GM23338 (cell line): ENCODE results near the gene TRMT44. TPM values are rescaled to one million over a fixed set of nuclear protein-coding genes. Genes with fewer than 3 reads are reported as not detected.
A peak's percentile ranks its signal among the peaks of the same experiment; 100 is the strongest.

Source experiments
- ATAC-seq: fragments of 200-7000 bp; cut with Tn5 transposase; 3 replicates; pipeline ENCODE4 v1.9.1; 2020
- DNase-seq: peaks from one replicate; pipeline ENCODE4 v3.0.0-alpha.2; 2015; ENCODE audit warnings: low spot score
- H2AFZ ChIP-seq: fragments of 200-600 bp; sonication (generic); 2 replicates; pipeline ENCODE4 v1.8.0; 2016; ENCODE audit warnings: antibody characterized with exemption, mild to moderate bottlenecking, moderate library complexity
- H3F3A ChIP-seq: fragments of 200-600 bp; sonication (generic); replicated peaks from 2 replicates; pipeline ENCODE4 v1.8.0; 2017; ENCODE audit warnings: antibody characterized with exemption, mixed run types, low read depth
- H3K27ac ChIP-seq: fragments of 200-600 bp; sonication (generic); 2 replicates; pipeline ENCODE4 v1.6.1; 2016; ENCODE audit warnings: low read depth
- H3K27me3 ChIP-seq: fragments of 200-600 bp; sonication (generic); 2 replicates; pipeline ENCODE4 v1.8.0; 2016; ENCODE audit warnings: mild to moderate bottlenecking, mixed run types, moderate library complexity; ENCODE audit not compliant: insufficient read depth
- H3K36me3 ChIP-seq: fragments of 200-600 bp; sonication (generic); 2 replicates; pipeline ENCODE4 v1.8.0; 2016; ENCODE audit warnings: mild to moderate bottlenecking; ENCODE audit not compliant: insufficient read depth
- H3K4me1 ChIP-seq: fragments of 200-600 bp; sonication (generic); 2 replicates; pipeline ENCODE4 v1.8.0; 2016; ENCODE audit warnings: mild to moderate bottlenecking, moderate library complexity; ENCODE audit not compliant: insufficient read depth
- H3K4me2 ChIP-seq: fragments of 200-600 bp; sonication (generic); 2 replicates; pipeline ENCODE4 v1.7.1; 2017; ENCODE audit warnings: mixed run types
- H3K4me3 ChIP-seq: fragments of 200-600 bp; sonication (generic); 2 replicates; pipeline ENCODE4 v1.6.1; 2016; ENCODE audit warnings: mixed run types
- H3K79me2 ChIP-seq: fragments of 200-600 bp; sonication (generic); replicated peaks from 2 replicates; pipeline ENCODE4 v1.8.0; 2017; ENCODE audit warnings: mild to moderate bottlenecking; ENCODE audit not compliant: insufficient read depth
- H3K9me2 ChIP-seq: fragments of 200-600 bp; sonication (generic); 2 replicates; pipeline ENCODE4 v1.8.0; 2017; ENCODE audit not compliant: insufficient read depth
- H4K20me1 ChIP-seq: fragments of 200-600 bp; sonication (generic); replicated peaks from 2 replicates; pipeline ENCODE4 v1.8.0; 2017; ENCODE audit warnings: mild to moderate bottlenecking; ENCODE audit not compliant: insufficient read depth
- H3K27ac Mint-ChIP-seq: 2 replicates; pipeline ENCODE4 v1.8.0; 2020; ENCODE audit warnings: inconsistent platforms, mild to moderate bottlenecking, moderate library complexity, mixed read lengths
- H3K27me3 Mint-ChIP-seq: 3 replicates; pipeline ENCODE4 v1.8.0; 2022; ENCODE audit warnings: low read depth, mild to moderate bottlenecking, moderate library complexity, mixed read lengths, inconsistent platforms; ENCODE audit not compliant: insufficient read depth, poor library complexity
- H3K36me3 Mint-ChIP-seq: 3 replicates; pipeline ENCODE4 v1.8.0; 2021; ENCODE audit warnings: low read depth, mild to moderate bottlenecking, inconsistent platforms, moderate library complexity, mixed read lengths
- H3K4me1 Mint-ChIP-seq: 3 replicates; pipeline ENCODE4 v1.8.0; 2020; ENCODE audit warnings: mild to moderate bottlenecking, inconsistent platforms, mixed read lengths
- H3K4me3 Mint-ChIP-seq: 3 replicates; pipeline ENCODE4 v1.8.0; 2021; ENCODE audit warnings: moderate library complexity, mild to moderate bottlenecking, inconsistent platforms, mixed read lengths
- H3K9me3 Mint-ChIP-seq: 3 replicates; pipeline ENCODE4 v1.8.0; 2020; ENCODE audit warnings: moderate library complexity, mild to moderate bottlenecking, inconsistent platforms, mixed read lengths
- CREB1 ChIP-seq: fragments of 250-450 bp; sonication (Bioruptor Pico); IDR thresholded peaks from 2 replicates; pipeline ENCODE4 v1.5.0; 2020; ENCODE audit warnings: low read depth, mild to moderate bottlenecking, moderate library complexity
- EZH2 ChIP-seq: fragments of 200-600 bp; sonication (generic); IDR thresholded peaks from one replicate; pipeline ENCODE4 v1.8.0; 2017; ENCODE audit warnings: antibody characterized with exemption, mild to moderate bottlenecking, low read depth; ENCODE audit not compliant: unreplicated experiment
- EZH2phosphoT487 ChIP-seq: fragments of 200-600 bp; sonication (generic); IDR thresholded peaks from one replicate; pipeline ENCODE4 v1.8.1; 2018; ENCODE audit warnings: antibody characterized with exemption; ENCODE audit not compliant: unreplicated experiment
- JUNB ChIP-seq: IDR thresholded peaks from one replicate; pipeline ENCODE4 v1.6.1; 2016; ENCODE audit warnings: antibody characterized with exemption; ENCODE audit not compliant: unreplicated experiment
- NANOG ChIP-seq: IDR thresholded peaks from 2 replicates; pipeline ENCODE4 v1.6.1; 2016; ENCODE audit warnings: antibody characterized with exemption, borderline replicate concordance
- POLR2AphosphoS5 ChIP-seq: IDR thresholded peaks from 2 replicates; pipeline ENCODE4 v1.6.1; 2016; ENCODE audit warnings: antibody characterized with exemption, low read depth
- STAT1 ChIP-seq: IDR thresholded peaks from one replicate; pipeline ENCODE4 v1.6.1; 2016; ENCODE audit warnings: antibody characterized with exemption; ENCODE audit not compliant: unreplicated experiment
- ZNF114 ChIP-seq: fragments of 250-450 bp; sonication (Bioruptor Pico); IDR thresholded peaks from 2 replicates; pipeline ENCODE4 v1.5.0; 2020; ENCODE audit warnings: mild to moderate bottlenecking, moderate library complexity
- ZNF331 ChIP-seq: fragments of 250-450 bp; sonication (Bioruptor Pico); IDR thresholded peaks from 2 replicates; pipeline ENCODE4 v1.5.0; 2020; ENCODE audit warnings: low read depth, mild to moderate bottlenecking, moderate library complexity
- polyA plus RNA-seq: library from polyadenylated mRNA; unstranded; fragments of >200 nt; fragmentation: Nextera tagmentation; extraction: Ambion mirVana; gene quantifications from 2 replicates; pipeline ENCODE4 v1.2.1, GENCODE V29; 2016
- total RNA-seq: library from RNA; depleted of rRNA; stranded (reverse); fragments of >200 nt; shearing (Covaris generic); gene quantifications from 2 replicates; pipeline ENCODE4 v1.2.3, GENCODE V29; 2014
- TF ChIP-seq, protein P1 (sequence below): fragments of 250-450 bp; sonication (Bioruptor Pico); IDR thresholded peaks from 2 replicates; pipeline ENCODE4 v1.5.0; 2020; ENCODE audit warnings: mild to moderate bottlenecking, moderate library complexity
- TF ChIP-seq, protein P2 (sequence below): IDR thresholded peaks from 2 replicates; pipeline ENCODE4 v1.6.1; 2016; ENCODE audit warnings: antibody characterized with exemption
- TF ChIP-seq, protein P3 (sequence below): IDR thresholded peaks from one replicate; pipeline ENCODE4 v1.6.1; 2018; ENCODE audit warnings: antibody characterized with exemption; ENCODE audit not compliant: unreplicated experiment
- TF ChIP-seq, protein P4 (sequence below), 2 experiments: fragments of 200-600 bp in 1 of 2; sonication (generic) in 1 of 2; conservative IDR thresholded peaks; 2 replicates each; pipeline versions ENCODE4 v1.5.1 to v1.6.1; 2016 to 2017; ENCODE audit warnings: antibody characterized with exemption in 2 of 2, low read depth in 2 of 2, mild to moderate bottlenecking in 2 of 2, moderate library complexity in 1 of 2

Gene TRMT44
- total and polyA plus RNA-seq, 2 experiments from 2014 or later = 10.3 to 49.8 TPM

DNA sequence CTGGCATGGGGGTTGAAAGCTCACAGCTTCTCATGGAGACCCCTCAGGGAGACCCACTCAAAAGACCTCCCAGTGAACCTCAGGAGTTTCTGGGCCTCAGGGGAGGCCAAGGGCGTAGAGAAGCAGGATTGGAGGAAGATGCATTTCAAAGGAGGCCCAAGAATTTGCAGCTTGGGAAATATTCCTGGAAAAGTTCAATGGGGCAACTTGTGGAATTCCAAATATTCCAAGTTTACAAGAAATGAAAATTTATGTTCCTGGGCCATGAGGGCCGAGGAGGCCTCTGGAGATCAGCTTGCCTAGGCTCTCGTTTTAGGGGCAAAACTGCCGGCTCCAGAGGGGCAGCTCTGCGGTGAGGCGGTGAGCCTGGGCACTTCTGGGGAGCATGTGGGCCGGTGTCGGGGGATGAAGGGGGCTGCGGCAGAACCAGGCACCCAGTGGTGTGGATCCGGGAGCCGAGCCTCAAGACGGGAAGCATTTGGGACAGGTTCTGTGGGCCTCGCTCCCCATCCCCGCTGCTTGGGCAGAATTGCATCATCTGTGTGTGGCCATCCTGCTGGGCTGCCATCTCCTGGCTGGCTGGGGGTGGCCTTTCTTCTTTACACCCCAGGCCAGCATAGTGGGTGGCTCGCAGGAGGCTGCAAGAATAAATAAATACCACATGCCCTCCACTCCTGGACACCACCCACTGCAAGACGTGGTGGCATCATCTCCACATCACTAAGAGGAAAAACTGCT lies 85.0 kb downstream of the TRMT44 start:
- H3K27me3 ChIP-seq = no peaks in the 10 kb centered on the region
- peaks cover 4% of the 10 kb centered on the region; the same call in 1 of the 2 replicates for H3K9me2 ChIP-seq
- H3F3A ChIP-seq = no peaks in the 10 kb centered on the region
- no peaks in the 10 kb centered on the region for H3K4me1 ChIP-seq
- no peaks in the 10 kb centered on the region for H3K79me2 ChIP-seq
- H3K36me3 ChIP-seq = no peaks in the 10 kb centered on the region
- peaks cover 17% of the 10 kb centered on the region; the same call in 2 of the 3 replicates for H3K9me3 Mint-ChIP-seq
- H3K27me3 Mint-ChIP-seq = peaks cover 6% of the 10 kb centered on the region
- H3K4me1 Mint-ChIP-seq = peaks cover 15% of the 10 kb centered on the region
- TF ChIP-seq, protein P1, sequence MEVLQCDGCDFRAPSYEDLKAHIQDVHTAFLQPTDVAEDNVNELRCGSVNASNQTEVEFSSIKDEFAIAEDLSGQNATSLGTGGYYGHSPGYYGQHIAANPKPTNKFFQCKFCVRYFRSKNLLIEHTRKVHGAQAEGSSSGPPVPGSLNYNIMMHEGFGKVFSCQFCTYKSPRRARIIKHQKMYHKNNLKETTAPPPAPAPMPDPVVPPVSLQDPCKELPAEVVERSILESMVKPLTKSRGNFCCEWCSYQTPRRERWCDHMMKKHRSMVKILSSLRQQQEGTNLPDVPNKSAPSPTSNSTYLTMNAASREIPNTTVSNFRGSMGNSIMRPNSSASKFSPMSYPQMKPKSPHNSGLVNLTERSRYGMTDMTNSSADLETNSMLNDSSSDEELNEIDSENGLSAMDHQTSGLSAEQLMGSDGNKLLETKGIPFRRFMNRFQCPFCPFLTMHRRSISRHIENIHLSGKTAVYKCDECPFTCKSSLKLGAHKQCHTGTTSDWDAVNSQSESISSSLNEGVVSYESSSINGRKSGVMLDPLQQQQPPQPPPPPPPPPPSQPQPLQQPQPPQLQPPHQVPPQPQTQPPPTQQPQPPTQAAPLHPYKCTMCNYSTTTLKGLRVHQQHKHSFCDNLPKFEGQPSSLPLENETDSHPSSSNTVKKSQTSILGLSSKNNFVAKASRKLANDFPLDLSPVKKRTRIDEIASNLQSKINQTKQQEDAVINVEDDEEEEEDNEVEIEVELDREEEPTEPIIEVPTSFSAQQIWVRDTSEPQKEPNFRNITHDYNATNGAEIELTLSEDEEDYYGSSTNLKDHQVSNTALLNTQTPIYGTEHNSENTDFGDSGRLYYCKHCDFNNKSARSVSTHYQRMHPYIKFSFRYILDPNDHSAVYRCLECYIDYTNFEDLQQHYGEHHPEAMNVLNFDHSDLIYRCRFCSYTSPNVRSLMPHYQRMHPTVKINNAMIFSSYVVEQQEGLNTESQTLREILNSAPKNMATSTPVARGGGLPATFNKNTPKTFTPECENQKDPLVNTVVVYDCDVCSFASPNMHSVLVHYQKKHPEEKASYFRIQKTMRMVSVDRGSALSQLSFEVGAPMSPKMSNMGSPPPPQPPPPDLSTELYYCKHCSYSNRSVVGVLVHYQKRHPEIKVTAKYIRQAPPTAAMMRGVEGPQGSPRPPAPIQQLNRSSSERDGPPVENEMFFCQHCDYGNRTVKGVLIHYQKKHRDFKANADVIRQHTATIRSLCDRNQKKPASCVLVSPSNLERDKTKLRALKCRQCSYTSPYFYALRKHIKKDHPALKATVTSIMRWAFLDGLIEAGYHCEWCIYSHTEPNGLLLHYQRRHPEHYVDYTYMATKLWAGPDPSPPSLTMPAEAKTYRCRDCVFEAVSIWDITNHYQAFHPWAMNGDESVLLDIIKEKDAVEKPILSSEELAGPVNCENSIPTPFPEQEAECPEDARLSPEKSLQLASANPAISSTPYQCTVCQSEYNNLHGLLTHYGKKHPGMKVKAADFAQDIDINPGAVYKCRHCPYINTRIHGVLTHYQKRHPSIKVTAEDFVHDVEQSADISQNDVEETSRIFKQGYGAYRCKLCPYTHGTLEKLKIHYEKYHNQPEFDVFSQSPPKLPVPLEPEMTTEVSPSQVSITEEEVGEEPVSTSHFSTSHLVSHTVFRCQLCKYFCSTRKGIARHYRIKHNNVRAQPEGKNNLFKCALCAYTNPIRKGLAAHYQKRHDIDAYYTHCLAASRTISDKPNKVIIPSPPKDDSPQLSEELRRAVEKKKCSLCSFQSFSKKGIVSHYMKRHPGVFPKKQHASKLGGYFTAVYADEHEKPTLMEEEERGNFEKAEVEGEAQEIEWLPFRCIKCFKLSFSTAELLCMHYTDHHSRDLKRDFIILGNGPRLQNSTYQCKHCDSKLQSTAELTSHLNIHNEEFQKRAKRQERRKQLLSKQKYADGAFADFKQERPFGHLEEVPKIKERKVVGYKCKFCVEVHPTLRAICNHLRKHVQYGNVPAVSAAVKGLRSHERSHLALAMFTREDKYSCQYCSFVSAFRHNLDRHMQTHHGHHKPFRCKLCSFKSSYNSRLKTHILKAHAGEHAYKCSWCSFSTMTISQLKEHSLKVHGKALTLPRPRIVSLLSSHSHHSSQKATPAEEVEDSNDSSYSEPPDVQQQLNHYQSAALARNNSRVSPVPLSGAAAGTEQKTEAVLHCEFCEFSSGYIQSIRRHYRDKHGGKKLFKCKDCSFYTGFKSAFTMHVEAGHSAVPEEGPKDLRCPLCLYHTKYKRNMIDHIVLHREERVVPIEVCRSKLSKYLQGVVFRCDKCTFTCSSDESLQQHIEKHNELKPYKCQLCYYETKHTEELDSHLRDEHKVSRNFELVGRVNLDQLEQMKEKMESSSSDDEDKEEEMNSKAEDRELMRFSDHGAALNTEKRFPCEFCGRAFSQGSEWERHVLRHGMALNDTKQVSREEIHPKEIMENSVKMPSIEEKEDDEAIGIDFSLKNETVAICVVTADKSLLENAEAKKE = no peak
- no peak for TF ChIP-seq CREB1 (CRISPR knock-in tag)
- no peak for TF ChIP-seq ZNF331 (CRISPR knock-in tag)
- TF ChIP-seq EZH2 = no peak
- no peak for TF ChIP-seq NANOG
- TF ChIP-seq, protein P2, sequence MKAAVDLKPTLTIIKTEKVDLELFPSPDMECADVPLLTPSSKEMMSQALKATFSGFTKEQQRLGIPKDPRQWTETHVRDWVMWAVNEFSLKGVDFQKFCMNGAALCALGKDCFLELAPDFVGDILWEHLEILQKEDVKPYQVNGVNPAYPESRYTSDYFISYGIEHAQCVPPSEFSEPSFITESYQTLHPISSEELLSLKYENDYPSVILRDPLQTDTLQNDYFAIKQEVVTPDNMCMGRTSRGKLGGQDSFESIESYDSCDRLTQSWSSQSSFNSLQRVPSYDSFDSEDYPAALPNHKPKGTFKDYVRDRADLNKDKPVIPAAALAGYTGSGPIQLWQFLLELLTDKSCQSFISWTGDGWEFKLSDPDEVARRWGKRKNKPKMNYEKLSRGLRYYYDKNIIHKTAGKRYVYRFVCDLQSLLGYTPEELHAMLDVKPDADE = no peak
- no peak for TF ChIP-seq STAT1
- TF ChIP-seq POLR2AphosphoS5 = no peak
- TF ChIP-seq, protein P3, sequence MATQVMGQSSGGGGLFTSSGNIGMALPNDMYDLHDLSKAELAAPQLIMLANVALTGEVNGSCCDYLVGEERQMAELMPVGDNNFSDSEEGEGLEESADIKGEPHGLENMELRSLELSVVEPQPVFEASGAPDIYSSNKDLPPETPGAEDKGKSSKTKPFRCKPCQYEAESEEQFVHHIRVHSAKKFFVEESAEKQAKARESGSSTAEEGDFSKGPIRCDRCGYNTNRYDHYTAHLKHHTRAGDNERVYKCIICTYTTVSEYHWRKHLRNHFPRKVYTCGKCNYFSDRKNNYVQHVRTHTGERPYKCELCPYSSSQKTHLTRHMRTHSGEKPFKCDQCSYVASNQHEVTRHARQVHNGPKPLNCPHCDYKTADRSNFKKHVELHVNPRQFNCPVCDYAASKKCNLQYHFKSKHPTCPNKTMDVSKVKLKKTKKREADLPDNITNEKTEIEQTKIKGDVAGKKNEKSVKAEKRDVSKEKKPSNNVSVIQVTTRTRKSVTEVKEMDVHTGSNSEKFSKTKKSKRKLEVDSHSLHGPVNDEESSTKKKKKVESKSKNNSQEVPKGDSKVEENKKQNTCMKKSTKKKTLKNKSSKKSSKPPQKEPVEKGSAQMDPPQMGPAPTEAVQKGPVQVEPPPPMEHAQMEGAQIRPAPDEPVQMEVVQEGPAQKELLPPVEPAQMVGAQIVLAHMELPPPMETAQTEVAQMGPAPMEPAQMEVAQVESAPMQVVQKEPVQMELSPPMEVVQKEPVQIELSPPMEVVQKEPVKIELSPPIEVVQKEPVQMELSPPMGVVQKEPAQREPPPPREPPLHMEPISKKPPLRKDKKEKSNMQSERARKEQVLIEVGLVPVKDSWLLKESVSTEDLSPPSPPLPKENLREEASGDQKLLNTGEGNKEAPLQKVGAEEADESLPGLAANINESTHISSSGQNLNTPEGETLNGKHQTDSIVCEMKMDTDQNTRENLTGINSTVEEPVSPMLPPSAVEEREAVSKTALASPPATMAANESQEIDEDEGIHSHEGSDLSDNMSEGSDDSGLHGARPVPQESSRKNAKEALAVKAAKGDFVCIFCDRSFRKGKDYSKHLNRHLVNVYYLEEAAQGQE = no peak
- TF ChIP-seq JUNB = no peak
- TF ChIP-seq ZNF114 = no peak
- TF ChIP-seq EZH2phosphoT487 = no peak
- TF ChIP-seq, protein P4, sequence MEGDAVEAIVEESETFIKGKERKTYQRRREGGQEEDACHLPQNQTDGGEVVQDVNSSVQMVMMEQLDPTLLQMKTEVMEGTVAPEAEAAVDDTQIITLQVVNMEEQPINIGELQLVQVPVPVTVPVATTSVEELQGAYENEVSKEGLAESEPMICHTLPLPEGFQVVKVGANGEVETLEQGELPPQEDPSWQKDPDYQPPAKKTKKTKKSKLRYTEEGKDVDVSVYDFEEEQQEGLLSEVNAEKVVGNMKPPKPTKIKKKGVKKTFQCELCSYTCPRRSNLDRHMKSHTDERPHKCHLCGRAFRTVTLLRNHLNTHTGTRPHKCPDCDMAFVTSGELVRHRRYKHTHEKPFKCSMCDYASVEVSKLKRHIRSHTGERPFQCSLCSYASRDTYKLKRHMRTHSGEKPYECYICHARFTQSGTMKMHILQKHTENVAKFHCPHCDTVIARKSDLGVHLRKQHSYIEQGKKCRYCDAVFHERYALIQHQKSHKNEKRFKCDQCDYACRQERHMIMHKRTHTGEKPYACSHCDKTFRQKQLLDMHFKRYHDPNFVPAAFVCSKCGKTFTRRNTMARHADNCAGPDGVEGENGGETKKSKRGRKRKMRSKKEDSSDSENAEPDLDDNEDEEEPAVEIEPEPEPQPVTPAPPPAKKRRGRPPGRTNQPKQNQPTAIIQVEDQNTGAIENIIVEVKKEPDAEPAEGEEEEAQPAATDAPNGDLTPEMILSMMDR (conservative IDR thresholded peaks at IDR 0.05; ENCODE audit: low read depth in 2 of 2) = no peak
- no peak for ATAC-seq
- no peak overlapping the region for H3K4me2 ChIP-seq
- no peak for DNase-seq
- no peak overlapping the region for H3K27ac ChIP-seq
- peak overlapping the region; percentile 83 for H2AFZ ChIP-seq
- H3K27ac Mint-ChIP-seq = no peak overlapping the region
- H4K20me1 ChIP-seq = no peaks in the 10 kb centered on the region
- no peak overlapping the region for H3K4me3 Mint-ChIP-seq
- H3K36me3 Mint-ChIP-seq = peaks cover 6% of the 10 kb centered on the region; the same call in 2 of the 3 replicates
- H3K4me3 ChIP-seq = no peak overlapping the region
